Stimulated activated CD8-positive, alpha-beta memory T cell treated with anti-CD3 and anti-CD28 coated beads, Interleukin-4, amount 100 ng/mL, for 4 hours (primary cell): Measurements from ENCODE around the gene OLIG1.
A peak's percentile ranks its signal among the peaks of the same experiment; 100 is the strongest.

Experiments used
- DNase-seq, 2 donors: peaks; one replicate each; pipeline ENCODE4 v3.0.0-alpha.2; 2020; ENCODE audit warnings: low read depth in 2 of 2, low spot score in 1 of 2

The OLIG1 gene

GRCh38 chr21:33031152-33031911 is 38.6 kb upstream of the OLIG1 start:
- no peak for DNase-seq

GRCh38 chr21:33032434-33033047 is 37.4 kb upstream of the OLIG1 start:
- no peak for DNase-seq

- no peak for DNase-seq
These were observed 36.6 kb upstream of the OLIG1 start for GRCh38 chr21:33033094-33033951.

GRCh38 chr21:33033961-33034413 is 36.0 kb upstream of the OLIG1 start:
- no peak for DNase-seq

GRCh38 chr21:33035147-33035546 is 34.8 kb upstream of the OLIG1 start:
- no peak for DNase-seq

GRCh38 chr21:33036430-33037162 is 33.3 kb upstream of the OLIG1 start:
- DNase-seq: peak in 1 of 2 donors; percentile 17

- no peak for DNase-seq
These were observed 32.4 kb upstream of the OLIG1 start for GRCh38 chr21:33037501-33037900.

GRCh38 chr21:33039536-33039935 is 30.4 kb upstream of the OLIG1 start:
- no peak for DNase-seq

GRCh38 chr21:33040215-33040614 is 29.7 kb upstream of the OLIG1 start:
- DNase-seq: no peak

- DNase-seq: no peak
These were observed 28.0 kb upstream of the OLIG1 start for GRCh38 chr21:33041981-33042380.

GRCh38 chr21:33042812-33043211 is 27.1 kb upstream of the OLIG1 start:
- no peak for DNase-seq

GRCh38 chr21:33046455-33046854 is 23.5 kb upstream of the OLIG1 start:
- no peak for DNase-seq

GRCh38 chr21:33047231-33047630 is 22.7 kb upstream of the OLIG1 start:
- no peak for DNase-seq

- no peak for DNase-seq
These were observed 18.0 kb upstream of the OLIG1 start for GRCh38 chr21:33051925-33052324.

- DNase-seq: no peak
These were observed 16.0 kb upstream of the OLIG1 start for GRCh38 chr21:33053951-33054350.

- DNase-seq: no peak
These were observed 13.9 kb upstream of the OLIG1 start for GRCh38 chr21:33055991-33056390.

- DNase-seq: no peak
These were observed 12.5 kb upstream of the OLIG1 start for GRCh38 chr21:33057385-33057940.

- no peak for DNase-seq
These were observed 11.4 kb upstream of the OLIG1 start for GRCh38 chr21:33058527-33058926.

- DNase-seq: no peak
These were observed 11.0 kb upstream of the OLIG1 start for GRCh38 chr21:33058957-33059356.

- no peak for DNase-seq
These were observed 10.5 kb upstream of the OLIG1 start for GRCh38 chr21:33059380-33059841.

GRCh38 chr21:33061233-33061632 is 8.7 kb upstream of the OLIG1 start:
- DNase-seq: no peak
